HG03575 (cell line): ENCODE data around the gene PLCB1.

Experiments
- ATAC-seq: cut with Tn5 transposase; IDR thresholded peaks from one replicate; pipeline ENCODE4 v1.9.1; 2021; ENCODE audit not compliant: unreplicated experiment, insufficient number of reproducible peaks, low FRiP score; ENCODE audit errors: extremely low read depth

PLCB1 gene

GRCh38 chr20:8404912-8405635 is 273.0 kb downstream of the PLCB1 start:
- ATAC-seq = no peak

DNA sequence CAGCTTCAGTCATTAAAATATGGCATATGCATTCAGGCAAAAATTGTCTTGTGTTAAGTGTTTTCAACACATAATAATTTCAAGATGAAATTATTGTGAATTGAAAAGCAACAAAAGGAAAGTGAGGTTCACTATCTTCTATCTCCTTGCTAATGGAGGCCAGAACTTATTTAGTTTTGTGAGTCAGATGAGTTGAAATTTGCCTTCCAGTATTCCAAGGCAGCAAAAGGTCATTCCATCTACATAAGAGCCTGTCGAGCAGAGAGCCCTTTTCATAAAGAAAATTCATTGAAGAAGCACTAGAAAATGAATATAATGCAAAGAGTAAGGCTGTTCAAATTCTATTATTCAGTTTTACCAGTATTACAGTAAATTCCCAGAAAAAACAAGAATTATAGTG is 274.3 kb downstream of the PLCB1 start:
- ATAC-seq = no peak

GRCh38 chr20:8408587-8409307 is 276.7 kb downstream of the PLCB1 start:
- no peak for ATAC-seq

DNA sequence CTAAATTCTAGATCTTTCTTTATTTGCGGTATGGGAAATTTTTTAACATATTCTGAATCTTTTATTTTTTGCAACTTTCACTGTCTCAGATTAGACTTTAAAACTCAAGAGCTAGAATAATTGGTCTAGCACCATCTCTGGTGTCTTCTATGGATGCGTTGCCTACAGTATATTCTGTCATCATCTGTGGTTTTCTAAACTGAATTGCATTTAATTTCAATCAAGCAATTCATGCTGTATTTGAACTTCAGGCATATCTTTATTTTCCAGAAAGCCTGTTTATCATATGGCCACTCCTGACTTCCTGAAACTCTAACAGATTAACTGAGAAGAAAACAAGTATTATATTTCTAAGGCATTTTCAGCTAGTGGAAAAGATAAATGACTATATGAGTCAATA is 281.6 kb downstream of the PLCB1 start:
- no peak for ATAC-seq

DNA sequence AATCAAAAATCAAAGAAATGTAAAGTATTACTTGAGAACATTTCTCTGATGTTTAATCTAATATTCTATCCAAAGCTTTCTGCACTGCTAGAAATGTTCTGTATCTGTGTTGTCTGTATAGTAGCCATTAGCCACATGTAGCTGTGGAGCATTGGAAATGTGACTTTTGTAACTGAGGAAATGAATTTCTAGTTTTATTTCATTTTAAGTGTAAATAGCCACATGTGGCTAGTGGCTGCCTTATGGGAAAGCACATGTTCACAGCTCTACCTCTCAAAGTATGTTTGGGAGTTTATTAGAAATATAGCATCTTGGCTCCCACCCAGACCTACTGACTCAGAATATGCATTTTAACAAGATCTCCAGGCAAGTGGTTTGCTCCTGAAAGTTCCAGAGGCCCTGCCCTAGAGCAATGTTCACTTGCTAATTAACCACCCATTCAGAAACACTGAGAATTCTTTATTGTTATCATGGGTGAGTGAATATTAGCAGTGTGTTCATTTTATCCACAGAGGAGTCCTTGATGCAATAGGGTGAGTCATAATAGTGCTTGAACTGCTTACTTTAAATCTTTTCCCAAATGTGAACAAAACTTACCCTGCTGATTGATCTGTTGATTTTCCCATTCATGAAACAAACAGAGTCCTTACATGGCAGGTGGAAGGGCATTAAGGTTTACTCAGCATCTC is 282.7 kb downstream of the PLCB1 start:
- no peak for ATAC-seq

DNA sequence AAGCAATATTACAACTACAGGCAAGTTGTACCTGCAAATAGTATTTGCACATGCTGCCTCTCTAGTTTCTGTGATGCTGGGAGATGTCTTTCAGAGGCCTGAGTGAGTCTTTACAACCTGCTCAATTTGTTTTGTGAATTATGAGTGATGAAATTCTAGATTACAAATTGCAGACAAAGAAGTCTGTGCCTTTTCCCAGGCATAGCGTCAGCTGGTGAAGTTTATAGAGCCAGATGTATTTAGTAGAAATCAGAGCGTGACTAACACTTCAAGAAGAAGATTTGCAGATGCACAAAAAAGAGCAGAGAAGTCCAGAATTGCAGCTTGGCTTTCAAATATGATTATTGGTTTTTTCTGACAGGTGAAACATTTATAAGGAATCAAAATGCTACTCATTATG is 289.9 kb downstream of the PLCB1 start:
- no peak for ATAC-seq

DNA sequence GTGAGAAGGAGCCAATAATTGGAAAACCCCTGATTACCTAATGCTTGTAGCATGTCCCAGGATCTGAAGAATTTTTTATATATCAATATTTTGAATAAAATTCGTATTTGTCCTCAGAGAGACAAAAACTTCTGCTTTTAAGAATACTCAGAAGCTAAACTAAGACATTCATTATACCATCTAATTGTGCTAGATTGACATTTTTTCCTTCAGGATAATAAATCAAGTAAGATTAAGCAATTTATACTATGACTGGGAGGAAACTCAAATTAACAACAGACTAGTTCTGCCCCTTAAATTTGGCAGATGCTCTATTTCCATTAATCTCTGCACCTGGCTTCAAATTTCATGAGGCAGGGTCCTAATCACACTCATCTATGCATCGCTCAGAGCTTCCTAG is 291.4 kb downstream of the PLCB1 start:
- no peak for ATAC-seq

GRCh38 chr20:8424010-8424409 is 291.9 kb downstream of the PLCB1 start:
- no peak for ATAC-seq

DNA sequence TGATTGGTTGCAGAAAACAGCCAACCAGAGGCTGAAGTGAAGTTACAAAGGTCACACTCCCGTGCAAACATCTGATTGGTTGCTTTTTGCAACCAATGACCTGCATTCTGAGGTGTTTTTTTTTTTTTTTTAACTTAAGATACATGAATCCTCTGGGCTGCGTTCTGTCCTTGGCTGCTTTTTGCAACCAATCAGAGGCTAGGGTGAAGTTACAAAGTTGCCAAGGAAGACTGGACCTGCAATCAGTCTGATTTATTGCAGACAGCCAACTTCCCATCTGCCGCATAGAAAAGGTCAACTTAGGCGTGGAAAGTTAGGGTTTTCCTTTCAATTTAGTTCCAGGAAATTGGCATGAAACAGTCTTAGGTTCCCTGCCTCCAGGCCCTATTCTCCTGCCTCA is 292.9 kb downstream of the PLCB1 start:
- no peak for ATAC-seq

DNA sequence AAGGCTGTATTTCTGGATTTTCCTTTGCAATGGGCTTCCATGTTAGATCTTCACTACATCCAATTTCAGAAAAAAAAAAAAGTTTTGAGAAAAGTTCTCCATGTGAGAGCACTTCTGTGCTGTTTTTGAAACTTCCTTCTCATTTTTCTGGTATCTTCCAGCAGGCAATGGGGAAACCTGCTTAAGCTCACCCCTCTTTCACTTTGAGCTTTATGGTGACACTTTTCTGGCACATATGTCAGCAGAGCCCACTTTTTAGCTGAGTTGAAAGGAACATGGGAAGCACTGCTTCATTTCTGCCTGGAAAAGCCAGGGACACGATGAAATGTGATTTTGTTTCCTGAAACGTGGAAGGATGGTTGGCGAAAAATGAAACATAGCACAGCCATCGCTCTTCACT is 293.7 kb downstream of the PLCB1 start:
- ATAC-seq = no peak

- ATAC-seq = no peak
These were observed 295.5 kb downstream of the PLCB1 start for GRCh38 chr20:8427419-8428040.

DNA sequence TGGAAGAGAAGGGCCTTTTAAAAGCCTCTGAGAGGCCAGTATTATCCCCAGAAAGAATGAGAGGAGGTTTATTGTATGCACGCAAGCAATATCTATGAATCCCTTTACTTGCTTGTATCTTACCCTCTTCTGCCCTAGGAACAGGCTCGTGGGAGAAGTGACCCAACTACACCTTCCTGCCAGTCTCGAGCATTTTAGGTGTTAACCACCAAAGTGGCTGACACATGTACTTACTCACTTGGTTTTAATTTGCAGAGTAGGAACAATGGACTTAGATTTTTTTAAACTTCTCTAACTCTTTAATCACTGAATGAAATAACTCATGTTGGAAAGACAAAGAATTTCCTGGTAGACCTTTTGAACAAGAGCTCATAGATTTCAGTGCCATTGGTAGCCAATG is 296.9 kb downstream of the PLCB1 start:
- ATAC-seq = no peak

- no peak for ATAC-seq
These were observed 299.7 kb downstream of the PLCB1 start for GRCh38 chr20:8431538-8432434.

DNA sequence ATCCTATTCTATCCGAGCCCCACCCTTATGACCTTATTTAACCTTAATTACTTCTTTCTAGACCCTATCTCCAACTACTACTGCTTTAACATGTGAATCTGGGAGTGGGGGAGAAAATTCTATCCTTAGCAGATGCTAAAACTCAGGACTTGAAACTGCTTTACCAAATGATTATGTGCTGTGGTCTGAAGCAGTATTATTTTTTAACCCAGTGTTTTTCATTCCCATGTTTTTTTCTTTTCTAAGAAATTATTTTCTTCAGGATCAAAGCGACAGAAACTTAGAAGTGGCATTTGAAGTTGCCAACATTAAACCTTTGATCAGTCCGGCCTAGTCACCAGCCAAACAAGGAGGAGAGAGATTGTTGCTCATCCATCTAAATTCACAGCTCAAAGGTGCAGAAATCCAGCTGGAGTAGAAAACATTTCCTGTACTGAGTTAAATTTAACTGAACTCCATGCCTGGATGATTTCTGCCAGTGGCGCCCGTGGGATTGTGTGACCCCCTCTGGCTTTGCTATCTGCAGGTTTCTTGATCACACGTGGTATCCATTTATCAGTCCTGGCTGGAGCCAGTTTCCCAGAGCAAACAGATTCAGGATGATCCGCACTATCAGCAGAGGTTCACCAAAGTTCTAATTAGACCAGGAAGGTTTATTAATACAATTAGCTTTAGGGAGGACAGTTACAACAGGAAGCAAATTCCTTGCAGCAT is 300.5 kb downstream of the PLCB1 start:
- ATAC-seq = no peak

- no peak for ATAC-seq
These were observed 301.2 kb downstream of the PLCB1 start for GRCh38 chr20:8433291-8433690.

DNA sequence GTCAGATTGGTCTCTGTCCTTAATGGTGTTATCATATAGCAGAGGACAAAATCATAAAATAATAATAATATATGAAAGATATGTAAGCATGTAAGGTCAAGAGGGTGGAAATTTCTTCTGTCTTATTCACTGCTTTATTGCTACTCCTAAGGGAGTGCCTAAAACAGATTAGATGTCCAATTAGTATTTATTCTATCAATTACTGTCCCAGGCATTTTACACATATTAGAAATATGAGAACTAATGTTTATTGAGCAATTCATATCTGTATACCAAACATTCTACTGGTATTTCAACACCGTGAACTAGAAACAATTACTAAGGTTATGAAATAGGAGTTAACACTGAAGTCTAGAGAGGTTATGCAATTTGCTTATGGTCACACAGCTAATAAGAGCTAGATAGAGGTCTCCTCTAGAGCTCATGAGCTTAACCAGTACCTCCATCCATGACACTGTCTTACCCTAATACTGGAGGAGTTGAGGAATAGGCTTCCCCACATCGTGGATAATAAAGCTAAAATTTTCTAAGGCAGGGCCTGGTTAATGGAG is 302.3 kb downstream of the PLCB1 start:
- ATAC-seq = no peak

- ATAC-seq = no peak
These were observed 303.4 kb downstream of the PLCB1 start for GRCh38 chr20:8435285-8436035.
